NCI-H226 (cell line): ENCODE results near the gene MST1.

Source experiments
- DNase-seq: peaks from one replicate; pipeline ENCODE4 v3.0.0-alpha.2; 2015

The MST1 gene

GRCh38 chr3:49673715-49674496 is 15.4 kb downstream of the MST1 start, which contains the start of gene APEH:
APEH (plus strand) TSS chr3:49674351; CDS start chr3:49674402, 51 bp downstream.
- peak; percentile 99 for DNase-seq

DNA sequence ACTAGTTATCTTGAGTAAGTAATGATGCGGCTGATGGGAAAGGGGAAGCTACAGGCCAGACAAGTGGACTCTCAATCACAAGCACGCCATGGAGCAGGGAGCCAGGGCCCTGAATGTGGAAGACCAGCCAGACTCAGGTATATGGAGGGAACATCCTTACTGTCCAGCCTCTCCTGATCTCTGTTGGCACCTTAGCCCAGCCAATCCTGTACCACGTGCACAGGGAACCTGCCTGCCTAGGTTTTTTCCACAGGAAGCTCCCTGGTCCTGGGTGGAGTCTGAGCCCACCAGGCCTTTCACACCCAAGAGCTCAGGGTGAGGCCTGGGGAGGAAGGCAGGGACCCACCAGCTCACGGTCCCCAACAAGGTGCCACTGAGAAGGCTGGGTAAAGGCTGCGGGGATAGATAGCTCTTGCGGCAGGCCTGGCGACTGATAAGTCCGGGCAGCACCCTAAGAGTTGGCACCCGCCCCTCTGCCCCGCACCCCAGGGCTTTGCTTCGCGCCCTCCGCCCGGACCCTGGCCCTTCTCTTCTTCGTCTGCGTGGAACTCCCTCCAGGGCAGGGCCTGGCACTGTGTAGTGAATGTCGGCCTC is 16.1 kb downstream of the MST1 start:
- peak; percentile 61 for DNase-seq

DNA sequence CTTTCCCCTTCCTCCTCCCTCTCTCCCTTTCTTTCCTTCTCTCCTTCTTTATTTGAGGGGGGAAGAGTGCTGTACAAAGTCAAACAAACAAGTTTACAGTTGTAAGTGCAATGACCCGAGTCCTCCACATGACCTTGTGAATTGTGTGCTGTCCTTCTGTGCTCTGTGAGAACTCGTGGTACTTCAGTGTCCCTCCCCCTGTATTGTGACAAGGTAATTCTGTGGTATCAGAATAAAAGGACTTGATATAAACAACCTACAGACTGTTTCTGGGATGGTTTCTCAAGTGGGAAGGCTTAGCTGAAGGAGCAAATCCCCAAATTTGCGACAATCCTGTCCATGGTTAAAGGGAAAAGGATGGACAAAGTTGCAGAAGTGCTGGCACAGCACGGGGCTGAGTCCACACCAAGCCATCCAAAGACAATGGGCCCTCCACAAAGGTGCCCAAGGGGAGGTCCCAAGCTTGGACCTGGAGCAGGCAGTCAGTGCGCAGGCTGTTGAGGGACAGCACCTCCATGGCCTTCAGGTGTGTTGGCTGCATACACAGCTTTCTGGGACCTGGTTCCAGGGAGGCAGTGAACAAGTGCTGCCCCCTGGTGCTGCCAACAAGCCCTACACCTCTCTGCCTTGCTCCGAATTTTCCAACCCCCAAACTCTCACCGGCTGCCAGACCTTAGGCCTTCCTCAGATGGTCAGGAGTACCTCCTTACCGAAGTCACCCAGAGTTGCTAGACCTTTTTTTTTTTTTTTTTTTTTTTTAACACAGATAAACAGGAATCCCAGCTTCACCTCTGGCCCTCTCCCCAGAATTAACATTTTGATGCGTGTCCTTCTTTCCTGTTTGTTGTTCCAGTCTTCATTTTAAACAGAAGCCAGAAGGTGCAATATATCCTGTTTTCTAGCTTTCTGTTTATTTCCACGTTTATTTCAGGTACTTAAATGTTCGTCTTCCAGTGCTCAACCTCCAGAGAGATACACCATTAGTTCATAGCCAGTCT is 17.7 kb downstream of the MST1 start:
- DNase-seq: peak; percentile 37

- DNase-seq: no peak
These were observed 18.4 kb downstream of the MST1 start for GRCh38 chr3:49670940-49671290.

- DNase-seq: no peak
These were observed 19.9 kb downstream of the MST1 start for GRCh38 chr3:49669352-49669751.

GRCh38 chr3:49668861-49669260 is 20.4 kb downstream of the MST1 start:
- no peak for DNase-seq

GRCh38 chr3:49668414-49668797 is 20.9 kb downstream of the MST1 start:
- no peak for DNase-seq

- no peak for DNase-seq
These were observed 21.4 kb downstream of the MST1 start for GRCh38 chr3:49667701-49668413.

GRCh38 chr3:49666592-49666991 is 22.7 kb downstream of the MST1 start:
- no peak for DNase-seq

DNA sequence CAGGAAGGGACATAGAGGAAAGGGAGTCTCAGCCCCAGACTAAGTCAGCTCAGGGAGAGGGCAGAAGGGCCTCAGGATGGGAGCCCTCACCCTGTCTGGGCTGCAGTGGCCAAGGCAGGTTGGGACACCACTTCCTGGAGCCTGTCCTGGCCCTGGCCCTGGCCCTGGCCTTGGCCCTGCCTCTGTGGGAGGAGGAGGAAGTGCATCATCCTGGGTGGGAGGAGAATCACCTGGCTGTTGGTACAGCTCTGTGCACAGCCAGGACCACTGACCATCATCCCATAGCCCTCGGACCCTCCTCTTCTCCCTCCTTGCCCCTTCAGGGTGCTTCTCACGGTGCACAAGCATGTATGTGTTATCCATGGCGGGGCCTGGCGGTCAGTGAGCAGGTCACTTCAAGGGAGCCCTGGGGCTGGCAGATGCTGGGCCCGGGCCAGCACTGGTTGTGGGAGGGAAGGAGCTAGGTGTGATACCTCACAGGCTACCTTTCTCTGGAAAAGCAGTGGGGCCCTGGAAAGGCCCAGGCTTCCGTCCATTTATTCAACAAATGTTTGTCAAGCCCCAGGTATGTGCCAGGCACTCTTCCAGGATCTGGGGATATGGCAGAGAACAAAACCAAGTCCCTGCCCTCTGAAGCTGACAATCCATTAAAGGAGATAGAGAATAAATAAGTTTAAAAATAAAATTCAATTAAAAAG is 23.3 kb downstream of the MST1 start:
- DNase-seq: no peak

DNA sequence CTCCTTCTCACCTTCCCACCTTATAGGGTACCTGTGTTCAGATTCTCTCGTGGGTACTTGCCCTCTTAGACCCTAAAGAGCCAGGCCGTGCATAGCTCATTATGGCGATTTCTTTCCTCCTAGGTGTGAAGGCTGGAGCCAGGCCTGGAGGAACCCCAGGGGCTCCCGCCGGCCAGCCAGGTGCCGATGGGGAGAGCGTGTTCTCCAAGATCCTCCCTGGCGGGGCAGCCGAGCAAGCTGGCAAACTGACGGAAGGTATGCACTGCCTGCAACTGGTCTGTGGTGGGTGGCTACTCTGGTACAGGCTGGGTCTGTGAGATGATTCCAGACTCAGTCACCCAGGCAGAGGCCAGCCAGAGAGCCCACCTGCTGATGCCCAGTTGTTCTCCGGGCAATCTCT is 25.0 kb downstream of the MST1 start:
- DNase-seq: no peak

GRCh38 chr3:49663831-49664230 is 25.4 kb downstream of the MST1 start:
- DNase-seq: no peak

DNA sequence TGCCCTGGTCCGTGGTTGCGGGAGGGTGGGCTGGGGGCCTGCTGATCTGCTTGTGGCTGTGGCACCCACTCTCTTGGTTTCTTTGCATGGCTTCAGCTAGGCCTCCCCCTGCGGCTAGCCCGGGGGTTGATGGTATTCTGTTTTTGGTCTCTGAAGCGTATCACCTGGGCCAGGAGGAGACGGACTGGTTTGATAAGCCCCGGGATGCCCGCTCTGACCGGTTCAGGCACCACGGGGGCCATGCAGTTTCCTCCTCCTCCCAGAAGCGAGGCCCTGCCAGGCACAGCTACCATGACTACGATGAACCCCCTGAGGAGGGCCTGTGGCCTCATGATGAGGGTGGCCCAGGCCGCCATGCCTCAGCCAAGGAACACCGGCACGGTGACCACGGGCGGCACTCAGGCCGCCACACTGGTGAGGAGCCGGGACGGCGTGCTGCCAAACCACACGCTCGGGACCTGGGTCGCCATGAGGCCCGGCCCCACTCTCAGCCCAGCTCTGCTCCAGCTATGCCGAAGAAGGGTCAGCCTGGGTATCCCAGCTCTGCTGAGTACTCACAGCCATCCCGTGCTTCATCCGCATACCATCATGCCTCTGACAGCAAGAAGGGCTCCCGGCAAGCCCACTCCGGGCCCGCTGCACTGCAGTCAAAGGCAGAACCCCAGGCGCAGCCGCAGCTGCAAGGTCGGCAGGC is 26.4 kb downstream of the MST1 start:
- DNase-seq: no peak

DNA sequence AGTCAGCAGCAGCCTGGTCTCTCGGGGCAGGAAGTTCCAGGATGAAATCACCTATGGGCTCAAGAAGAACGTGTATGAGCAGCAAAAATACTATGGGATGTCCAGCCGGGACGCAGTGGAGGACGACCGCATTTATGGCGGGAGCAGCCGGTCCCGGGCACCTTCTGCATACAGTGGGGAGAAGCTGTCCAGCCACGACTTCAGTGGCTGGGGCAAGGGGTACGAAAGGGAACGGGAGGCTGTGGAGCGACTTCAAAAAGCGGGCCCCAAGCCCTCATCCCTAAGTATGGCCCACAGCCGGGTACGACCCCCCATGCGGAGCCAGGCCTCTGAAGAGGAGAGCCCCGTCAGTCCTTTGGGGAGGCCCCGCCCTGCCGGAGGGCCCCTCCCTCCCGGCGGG is 27.3 kb downstream of the MST1 start:
- DNase-seq: no peak

GRCh38 chr3:49661281-49661680 is 28.0 kb downstream of the MST1 start:
- no peak for DNase-seq

GRCh38 chr3:49659756-49660155 is 29.5 kb downstream of the MST1 start:
- DNase-seq: no peak

DNA sequence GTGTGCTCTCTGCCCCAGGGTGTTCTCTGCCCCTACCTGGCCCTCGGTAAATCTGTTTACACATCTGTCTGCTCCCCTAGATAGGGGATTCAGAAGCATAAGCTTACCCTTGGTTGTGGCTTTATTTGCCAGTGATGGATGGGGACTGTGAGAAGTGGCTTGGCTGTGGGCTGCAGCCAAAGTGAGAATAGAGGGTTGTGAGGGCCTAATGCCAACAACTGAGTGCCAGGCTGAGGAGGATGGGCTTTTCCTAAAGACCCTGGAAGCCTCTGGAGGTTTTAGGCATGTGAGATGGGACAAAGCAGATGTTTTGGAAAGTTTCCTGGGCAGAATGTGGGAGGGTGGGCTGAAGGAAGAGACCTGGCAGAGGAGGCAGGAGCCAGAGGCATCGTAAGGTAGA is 30.6 kb downstream of the MST1 start:
- no peak for DNase-seq

- DNase-seq: no peak
These were observed 31.9 kb downstream of the MST1 start for GRCh38 chr3:49657208-49657915.

- DNase-seq: no peak
These were observed 32.6 kb downstream of the MST1 start for GRCh38 chr3:49656541-49657112.

- DNase-seq: no peak
These were observed 33.5 kb downstream of the MST1 start for GRCh38 chr3:49655731-49656285.
